Measurements from ENCODE around the gene RABEP2.

The RABEP2 gene

GRCh38 chr16:28935924-28936783, 11.1 kb upstream of the RABEP2 start:
- peak; percentile 84 to 85 for DNase-seq (ENCODE audit: low read depth in 1 of 2, low spot score in 1 of 2)
- TF ChIP-seq GABPA (IDR thresholded peaks at IDR 0.05; ENCODE audit: low read depth) (no peak), REST (IDR thresholded peaks at IDR 0.05; ENCODE audit: insufficient replicate concordance, low read depth) (no peak), POLR2AphosphoS5 (IDR thresholded peaks at IDR 0.05; ENCODE audit: low read depth) (peak; percentile 41; the same call in 1 of the 2 replicates), CTCF (IDR thresholded peaks at IDR 0.05; ENCODE audit: insufficient read depth, low read length) (no peak), SPI1 (IDR thresholded peaks at IDR 0.05; ENCODE audit: borderline replicate concordance, low read depth) (peak; percentile 74; the same call in 1 of the 2 replicates)
- H3K27me3 ChIP-seq (ENCODE audit: insufficient read depth, poor library complexity, severe bottlenecking): no peaks in the 10 kb centered on the region
- peak overlapping the region; percentile 30; the same call in 1 of the 2 replicates for H3K27ac ChIP-seq (replicated peaks)
- H3K4me3 ChIP-seq (replicated peaks; ENCODE audit: insufficient read depth, low read length): peak overlapping the region; percentile 5

- Histone ChIP-seq H3K27me3 (ENCODE audit: insufficient read depth, poor library complexity, severe bottlenecking) (no peaks in the 10 kb centered on the region), H3K4me3 (replicated peaks; ENCODE audit: insufficient read depth, low read length) (no peak overlapping the region), H3K27ac (replicated peaks) (no peak overlapping the region)
- DNase-seq (ENCODE audit: low read depth in 1 of 2, low spot score in 1 of 2): no peak
- TF ChIP-seq SPI1 (IDR thresholded peaks at IDR 0.05; ENCODE audit: borderline replicate concordance, low read depth): no peak
- TF ChIP-seq CTCF (IDR thresholded peaks at IDR 0.05; ENCODE audit: insufficient read depth, low read length): no peak
- no peak for TF ChIP-seq POLR2AphosphoS5 (IDR thresholded peaks at IDR 0.05; ENCODE audit: low read depth)
- TF ChIP-seq GABPA (IDR thresholded peaks at IDR 0.05; ENCODE audit: low read depth): no peak
- no peak for TF ChIP-seq REST (IDR thresholded peaks at IDR 0.05; ENCODE audit: insufficient replicate concordance, low read depth)
These were observed 10.3 kb upstream of the RABEP2 start for GRCh38 chr16:28935346-28935745.

- no peak overlapping the region for H3K27ac ChIP-seq (replicated peaks)
- H3K27me3 ChIP-seq (ENCODE audit: insufficient read depth, poor library complexity, severe bottlenecking): no peaks in the 10 kb centered on the region
- no peak for DNase-seq (ENCODE audit: low read depth in 1 of 2, low spot score in 1 of 2)
- TF ChIP-seq GABPA (IDR thresholded peaks at IDR 0.05; ENCODE audit: low read depth) (no peak), CTCF (IDR thresholded peaks at IDR 0.05; ENCODE audit: insufficient read depth, low read length) (no peak), SPI1 (IDR thresholded peaks at IDR 0.05; ENCODE audit: borderline replicate concordance, low read depth) (no peak), REST (IDR thresholded peaks at IDR 0.05; ENCODE audit: insufficient replicate concordance, low read depth) (no peak), POLR2AphosphoS5 (IDR thresholded peaks at IDR 0.05; ENCODE audit: low read depth) (no peak)
- H3K4me3 ChIP-seq (replicated peaks; ENCODE audit: insufficient read depth, low read length): no peak overlapping the region
These were observed 8.1 kb upstream of the RABEP2 start for GRCh38 chr16:28933171-28933570.

Data from HL-60 (cell line).